Activated CD4-positive, CD25-positive, alpha-beta regulatory T cell treated with anti-CD3 and anti-CD28 coated beads, Interleukin-2, amount 50 U/mL, for 24 hours (primary cell): ENCODE measurements around the gene RNF157.

Source experiments
- ATAC-seq, 2 donors: fragments of 150-1000 bp; cut with Tn5 transposase; one replicate each; pipeline ENCODE4 v1.10.0; 2021; ENCODE audit warnings: mild to moderate bottlenecking in 1 of 2, moderate library complexity in 1 of 2

Gene RNF157

DNA sequence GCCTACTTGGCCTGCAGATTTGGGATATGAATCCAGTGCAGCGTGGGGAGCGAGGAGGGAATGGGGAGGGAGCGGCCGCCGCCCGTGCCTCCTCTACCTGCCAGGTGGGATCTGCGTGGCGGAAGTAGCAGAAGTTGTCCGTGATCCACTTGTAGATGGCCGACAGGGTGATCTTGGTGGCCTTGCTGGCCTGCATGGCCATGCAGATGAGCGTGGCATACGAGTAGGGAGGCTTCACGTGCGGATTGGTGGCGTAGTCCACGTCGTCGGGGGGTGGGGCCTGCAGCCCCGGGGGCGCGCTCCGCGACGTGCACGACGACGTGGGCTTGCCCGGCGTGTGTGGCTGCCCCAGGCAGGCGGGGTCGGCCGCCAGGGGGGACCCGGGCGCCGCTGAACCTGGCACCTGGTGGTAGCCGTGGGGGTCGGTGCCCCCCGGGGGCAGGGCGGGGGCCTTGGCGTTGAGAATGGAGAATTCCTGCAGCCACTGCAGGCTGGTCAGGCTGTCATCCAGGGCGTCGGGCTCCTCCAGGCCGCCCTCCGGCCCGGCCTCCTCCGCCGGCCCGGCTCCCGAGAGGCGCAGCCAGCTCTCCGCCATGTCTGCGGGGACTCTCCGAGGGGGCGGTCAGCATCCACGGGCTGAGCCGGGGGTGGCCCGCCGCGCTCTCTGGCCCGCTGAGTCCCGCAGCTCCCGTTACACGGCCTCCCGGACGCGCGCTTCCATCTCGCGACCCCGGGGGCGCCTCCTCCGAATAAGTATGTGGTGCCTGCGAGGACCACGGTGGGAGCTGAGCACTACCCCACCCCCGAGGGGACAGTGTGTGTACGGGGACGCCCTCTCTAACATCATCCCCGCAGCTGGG is 100.3 kb downstream of the RNF157 start:
- peak; percentile 44 to 46 for ATAC-seq

DNA sequence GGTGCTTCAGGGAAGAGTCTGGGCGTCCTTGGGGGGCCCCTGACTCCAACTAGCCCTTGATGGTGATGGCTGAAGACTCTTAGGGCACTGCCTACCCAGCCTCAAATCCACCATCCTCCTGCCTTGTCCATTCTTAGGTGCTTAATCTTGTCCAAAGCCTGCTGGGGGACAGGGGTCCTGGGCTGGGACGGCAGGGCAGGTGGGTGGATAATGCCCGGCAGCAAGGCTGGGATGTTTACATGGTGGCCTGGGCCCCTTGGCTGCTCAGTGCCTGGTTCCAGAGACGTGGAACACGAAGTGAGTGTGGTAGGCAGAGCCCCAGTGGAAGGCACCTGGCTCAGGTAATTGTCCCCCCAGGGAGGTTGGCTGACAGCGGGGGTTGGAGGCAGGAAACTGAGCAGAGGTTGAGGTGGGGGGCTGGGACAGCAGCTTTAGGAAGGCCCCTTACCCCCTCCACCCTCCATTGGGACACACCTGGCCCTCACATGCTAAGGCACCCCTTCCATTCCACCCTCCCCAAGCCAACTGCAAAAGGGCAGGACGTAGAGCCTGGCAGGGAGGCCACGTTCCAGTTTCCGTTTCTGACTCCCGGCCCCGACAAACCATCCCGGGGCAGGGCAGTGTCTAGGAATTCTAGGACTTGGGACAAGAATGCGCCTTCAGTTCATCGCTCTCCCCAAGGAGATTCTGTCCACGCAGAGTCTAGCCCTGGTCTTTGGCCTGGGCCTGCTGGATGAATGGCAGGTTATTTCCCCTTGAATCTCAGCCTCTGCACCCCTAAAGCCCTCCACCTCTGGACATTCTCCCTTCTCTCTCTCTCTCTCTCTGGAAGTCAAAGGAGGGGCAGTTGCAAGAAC is 101.2 kb downstream of the RNF157 start:
- no peak for ATAC-seq

DNA sequence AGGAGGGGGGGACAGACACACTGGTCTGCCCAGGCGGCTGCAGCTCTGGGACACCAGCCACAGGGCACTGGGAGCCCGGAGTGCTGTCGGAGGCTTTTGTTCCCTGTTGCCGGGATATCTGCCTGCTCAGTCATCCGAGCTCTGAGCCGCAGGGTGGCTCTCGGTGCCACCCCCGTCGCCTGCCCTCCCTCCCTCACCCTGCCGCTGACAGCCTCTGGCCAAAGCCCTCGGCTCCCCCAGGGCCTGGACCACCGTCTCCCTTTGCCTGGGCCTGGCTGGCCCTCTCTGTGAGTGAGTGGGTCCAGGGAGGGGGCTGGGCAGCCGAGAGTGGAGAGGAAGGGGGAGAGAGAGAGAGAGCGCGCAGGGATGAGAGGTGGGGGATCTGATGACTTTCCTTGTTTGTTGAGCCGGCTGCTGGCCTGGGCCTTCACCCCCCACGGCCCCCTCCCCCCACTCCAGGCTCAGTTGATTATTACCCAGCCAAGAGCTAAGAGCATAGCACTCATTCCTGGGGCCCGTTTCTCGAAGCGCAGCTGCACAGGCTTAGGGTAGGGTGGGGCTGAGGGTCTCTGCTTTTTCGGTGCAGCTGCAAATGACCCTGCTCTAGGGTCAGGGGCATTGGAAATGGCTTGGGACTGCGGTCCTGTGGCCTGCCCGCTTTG is 101.9 kb downstream of the RNF157 start:
- no peak for ATAC-seq

DNA sequence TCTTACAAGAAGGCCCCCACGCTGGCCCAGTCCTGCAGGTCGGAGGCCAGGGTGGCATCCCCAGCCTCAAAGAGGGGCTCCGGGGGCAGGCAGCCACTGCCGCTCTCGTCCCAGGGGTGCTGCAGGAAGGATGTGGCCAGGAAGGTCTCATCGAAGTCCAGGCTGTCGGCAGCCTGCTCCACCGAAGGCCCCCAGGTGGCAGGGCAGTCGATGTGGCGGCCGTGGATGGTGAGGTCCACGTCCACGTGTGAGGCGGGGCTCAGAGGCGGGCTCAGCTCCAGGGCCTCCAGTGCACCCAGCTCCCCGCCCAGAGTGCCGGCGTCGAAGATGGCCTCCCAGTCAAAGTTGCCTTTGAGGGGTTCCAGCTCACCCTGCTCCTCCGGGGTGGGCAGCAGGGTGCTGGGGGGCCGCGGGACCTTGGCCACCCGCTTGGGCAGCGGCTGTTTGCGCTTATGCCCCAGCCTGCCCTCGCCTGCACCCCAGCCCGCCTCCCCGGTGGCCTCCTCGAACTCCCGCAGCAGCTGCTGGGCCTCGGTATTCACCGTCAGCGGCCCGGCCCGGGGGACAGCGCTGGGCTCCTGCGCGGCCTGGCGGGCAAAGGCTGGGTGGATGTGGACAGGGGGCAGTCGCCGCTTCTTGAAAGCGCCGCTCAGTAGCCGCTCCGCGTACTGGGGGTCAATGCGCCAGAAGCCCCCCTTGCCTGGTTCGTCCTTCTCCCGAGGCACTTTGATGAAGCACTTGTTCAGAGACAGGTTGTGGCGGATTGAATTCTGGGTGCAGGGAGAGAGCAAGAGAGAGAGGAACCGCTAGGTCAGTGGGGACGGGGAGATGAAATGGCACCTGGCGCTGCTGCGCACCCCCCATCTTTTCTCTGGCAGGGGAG is 102.7 kb downstream of the RNF157 start:
- ATAC-seq = no peak

DNA sequence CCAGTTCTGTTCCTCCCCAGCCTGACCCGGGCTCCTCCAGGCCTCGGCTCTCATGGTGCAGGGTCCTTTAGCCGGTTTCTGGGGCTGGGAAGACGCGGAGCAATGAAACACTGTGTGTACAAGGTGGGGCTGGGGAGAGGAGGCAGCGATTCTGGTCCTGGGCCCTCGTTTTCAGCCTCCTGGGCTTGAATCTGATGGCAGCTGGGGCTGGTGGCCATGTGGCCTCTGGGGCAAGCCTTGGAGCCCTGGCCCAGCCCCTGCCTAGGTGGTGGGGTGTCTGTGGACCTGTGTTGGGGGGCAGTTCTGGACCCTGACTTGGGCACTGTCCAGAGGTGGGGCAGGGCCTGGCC is 103.3 kb downstream of the RNF157 start:
- ATAC-seq = no peak

DNA sequence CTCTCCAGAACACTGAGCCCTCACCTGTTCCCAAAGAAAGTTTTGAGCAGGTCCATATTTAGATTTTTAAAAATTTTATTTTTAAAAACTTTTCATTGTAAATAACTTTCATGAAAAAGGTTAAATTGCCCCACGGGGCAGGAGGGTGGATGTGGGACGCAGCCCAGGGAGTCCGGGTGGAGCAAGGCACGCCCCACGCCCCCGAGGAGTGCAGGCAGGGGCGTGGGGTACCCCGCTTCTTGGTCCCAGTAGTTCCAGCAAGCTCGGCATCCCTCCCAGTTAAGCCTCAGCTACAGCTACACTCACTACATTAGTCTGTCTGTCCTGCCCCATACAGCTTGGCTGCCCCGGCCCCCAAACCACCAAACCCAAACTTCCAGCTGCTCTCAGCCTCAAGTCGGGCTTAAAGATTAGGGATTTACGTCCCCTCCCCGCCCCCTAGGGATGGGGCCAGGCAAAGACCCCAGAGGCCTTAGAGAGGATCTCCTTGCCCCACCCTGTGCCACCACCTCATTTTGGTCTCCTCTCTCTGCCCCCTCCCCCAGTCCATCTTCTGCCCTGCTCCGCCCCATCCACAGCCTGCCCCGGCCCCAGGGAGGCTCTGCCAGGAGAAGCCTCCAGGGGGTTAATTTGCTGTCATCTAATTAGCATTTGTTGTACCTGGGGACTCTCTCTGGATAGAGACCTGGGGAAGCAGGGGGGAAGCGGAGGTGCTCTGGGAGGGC is 103.9 kb downstream of the RNF157 start:
- no peak for ATAC-seq

DNA sequence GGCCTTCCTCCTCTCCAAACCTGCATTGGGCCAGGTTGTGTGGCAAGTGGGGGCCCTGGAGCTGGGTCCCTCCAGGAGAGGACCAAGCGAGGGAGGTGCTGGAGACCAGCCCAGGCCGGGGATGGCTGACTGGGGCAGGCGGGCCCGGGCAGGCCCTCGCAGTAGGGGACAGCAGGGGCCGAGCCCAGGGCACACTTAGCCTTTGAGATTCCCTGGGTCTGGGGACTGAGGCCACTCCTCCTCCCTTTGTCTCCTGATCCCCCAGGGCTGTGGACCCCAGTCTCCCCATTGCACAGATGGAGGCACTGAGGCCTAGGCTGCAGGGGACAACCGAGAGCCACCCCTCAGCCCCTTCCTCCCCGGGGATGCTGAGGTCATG is 104.5 kb downstream of the RNF157 start:
- ATAC-seq = no peak

DNA sequence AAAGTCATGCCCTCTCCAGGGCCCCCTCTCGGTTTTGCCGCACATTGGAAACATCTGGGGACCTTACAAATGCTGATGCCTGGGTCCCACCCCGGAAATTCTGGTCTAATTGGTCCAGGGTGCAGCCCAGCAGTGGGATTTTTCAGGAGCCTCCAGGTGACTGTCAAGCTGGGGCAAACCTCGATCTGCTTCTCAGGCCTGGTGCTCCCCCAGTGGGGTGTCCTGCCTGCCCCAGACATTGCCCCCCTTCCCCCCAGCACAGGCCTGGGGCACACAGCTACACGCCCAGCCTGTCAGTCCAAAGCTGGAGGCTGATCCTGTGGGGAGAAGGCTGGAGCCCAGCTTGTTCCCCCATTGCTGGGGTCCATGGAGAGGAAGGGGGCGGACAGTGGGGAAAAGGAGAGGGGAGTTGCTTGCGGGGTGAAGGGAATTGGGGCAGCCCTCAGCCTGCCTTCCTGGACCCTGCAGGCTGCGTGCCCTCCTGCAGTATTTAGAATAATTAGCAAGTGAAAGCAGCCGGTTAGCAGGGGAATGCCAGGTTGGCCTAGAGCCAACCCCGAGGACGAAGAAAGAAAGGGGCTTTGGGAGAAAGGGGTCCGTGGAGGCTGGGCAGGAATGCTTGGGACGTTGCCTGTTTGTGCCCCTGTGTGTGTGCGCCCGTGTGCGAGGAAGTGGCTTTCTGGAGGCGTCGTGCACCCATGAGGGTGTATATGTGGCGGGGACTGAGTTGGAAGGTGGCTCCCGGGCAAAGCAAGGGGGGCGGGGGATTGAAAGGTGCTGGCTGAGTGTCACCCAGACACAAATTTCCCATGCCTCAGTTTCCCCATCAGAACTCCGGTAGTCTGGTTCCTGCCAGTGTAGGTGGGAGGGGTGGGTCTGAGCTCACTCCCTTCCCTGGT is 105.1 kb downstream of the RNF157 start:
- no peak for ATAC-seq

DNA sequence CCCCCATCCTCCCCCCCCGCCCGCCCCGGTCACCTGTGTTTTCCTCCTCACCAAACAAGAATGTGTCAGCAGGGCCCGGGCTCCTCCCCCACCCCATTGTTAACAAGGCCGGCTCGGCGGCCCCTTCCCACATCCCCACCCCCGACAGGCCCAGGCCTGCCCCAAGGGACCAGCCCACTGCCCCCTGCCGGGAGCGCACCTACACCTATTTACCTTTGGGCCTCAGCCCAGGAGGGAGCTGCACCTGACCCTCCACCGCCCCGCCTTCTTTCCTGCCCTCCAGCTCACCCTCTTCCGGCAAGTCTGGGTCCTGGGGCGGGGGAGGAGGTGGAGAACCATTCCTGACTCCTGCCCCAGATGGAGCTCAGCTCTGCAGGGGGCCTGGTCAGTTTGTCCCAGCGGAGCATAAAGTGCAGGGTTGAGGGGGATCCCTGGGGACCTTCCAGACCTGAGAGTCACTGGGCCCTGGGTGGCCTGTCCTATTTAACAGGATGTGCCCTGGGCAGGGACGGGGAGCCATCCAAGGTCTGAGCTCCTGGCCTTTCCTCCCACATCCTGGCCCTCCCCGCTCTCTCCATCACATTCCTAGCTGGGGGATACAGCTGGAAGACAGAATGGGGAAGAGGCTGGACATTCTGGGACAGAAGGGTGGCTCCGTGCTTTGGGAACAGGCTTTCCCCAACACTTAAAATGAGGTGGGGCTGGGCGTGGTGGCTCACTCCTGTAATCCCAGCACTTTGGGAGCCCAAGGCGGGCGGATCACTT is 107.5 kb downstream of the RNF157 start:
- ATAC-seq = no peak

DNA sequence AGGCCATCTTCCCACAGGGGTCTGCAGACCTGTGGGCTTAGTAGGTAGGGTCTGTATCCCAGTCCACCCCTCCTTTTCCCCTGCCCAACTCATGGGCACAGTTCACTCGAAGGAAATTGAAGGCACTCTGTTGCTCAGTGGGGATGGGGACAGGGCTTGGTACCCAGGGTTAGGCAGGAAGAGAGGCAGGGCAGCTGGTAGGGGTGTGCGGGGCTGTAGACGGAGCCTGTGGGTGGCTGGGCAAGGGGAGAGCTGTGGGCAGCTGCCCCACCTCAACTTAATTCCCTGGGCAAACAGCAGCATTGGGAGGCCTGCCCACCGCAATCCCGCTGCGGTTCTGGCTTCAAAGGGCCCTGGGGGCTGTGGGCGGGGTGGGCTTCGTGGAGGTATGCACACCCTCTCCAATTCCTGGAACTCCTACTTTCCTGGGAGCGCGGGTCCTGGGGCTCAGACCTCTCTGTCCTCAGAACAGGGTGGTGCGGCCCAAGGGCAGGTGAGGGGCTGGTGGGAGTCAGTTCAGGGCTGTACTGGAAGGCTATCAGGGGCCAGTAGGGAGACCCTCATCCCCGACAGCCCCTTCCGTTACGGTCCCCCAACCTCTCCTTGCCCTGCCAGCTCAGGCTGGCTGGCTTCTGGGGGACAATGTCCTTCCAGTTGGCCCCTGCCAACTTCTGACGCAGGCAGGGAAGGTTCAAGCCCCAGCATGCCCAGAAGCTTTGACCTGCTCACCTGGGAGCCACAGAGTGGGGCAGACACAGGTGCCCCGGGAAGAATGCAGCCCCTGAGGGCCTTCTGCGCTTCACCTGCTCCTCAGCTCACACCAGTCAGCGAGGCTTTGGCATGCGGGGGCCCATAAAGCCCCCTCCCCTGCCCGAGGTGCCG is 108.4 kb downstream of the RNF157 start:
- ATAC-seq = no peak

DNA sequence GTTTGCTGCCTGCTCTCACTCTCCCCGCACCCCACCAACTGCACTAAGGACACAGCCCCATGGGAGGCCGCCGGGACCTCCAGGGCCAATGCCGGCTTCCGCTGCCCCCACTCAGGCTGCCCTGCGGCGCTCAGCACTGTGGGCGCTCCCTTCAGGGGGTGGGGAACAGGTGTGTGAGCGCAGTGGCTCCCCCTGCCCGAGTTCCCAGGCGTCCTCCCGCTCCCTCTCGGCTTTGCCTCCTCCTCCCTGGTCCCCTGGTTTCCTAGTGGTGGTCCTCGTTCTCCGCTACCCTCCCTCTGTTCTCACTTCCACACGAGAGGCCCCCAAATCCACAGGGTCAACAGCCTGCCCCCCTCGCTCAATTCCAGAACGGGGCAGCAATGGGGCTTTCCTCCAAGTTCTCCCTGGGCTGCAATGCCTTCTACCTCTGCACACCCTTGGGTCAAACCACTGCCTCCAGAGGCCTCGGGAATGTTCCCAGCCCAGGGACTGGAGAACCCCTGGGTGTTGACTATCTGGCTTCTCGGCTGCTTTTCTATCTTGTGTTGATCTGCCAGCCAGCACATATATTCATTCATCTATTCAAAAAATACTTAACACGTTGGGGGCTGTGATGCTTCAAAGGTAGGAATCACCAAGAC is 109.1 kb downstream of the RNF157 start:
- no peak for ATAC-seq

DNA sequence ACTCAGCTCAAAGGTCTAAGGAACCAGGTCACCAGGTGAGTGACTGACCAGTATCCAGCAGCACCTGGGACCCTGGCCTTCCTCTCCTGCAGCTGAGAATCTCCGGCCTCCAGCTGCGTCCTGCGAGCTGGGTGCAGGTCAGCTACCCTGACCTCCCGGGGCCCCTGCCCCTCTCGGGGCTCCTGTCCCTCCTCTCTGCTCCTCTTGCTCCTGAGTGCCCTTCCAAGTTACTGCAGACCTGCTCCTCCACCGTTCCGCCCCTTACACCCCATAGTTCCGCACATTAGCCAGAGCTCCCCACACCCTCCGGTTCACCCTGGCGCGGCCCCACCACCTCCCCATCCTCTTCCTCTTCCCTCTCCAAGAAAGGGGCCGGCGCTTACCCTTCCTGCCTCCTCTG is 109.8 kb downstream of the RNF157 start:
- ATAC-seq = no peak

DNA sequence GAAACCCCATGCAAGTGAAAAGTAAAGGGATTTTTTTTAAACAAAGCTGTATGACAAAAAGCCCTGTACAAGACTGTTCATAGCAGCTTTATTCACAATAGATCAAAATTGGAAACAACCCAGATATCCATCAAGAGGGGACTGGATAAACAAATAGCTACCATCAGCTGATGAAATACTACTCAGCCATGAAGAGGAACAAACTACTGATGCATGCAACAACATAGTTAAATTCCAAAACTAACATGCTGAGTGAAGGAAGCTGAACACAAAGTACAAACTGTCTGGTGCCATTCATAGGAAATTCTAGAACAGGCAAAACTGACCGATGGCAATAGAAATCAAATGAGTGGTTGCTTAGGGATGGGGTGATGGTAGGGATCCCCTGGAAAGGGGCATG is 114.4 kb downstream of the RNF157 start:
- no peak for ATAC-seq

DNA sequence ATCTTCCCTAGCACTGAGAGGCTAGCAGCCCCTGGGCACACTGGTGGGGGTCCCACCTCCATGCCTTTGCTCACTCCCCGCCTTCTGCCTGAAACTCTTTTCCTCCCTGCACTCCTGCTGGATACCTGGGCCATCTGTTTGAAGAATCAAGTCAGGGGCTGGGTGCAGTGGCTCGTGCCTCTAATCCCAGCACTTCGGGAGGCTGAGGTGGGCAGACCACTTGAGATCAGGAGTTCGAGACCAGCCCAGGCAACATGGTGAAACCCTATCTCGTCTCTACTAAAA is 115.0 kb downstream of the RNF157 start:
- no peak for ATAC-seq

DNA sequence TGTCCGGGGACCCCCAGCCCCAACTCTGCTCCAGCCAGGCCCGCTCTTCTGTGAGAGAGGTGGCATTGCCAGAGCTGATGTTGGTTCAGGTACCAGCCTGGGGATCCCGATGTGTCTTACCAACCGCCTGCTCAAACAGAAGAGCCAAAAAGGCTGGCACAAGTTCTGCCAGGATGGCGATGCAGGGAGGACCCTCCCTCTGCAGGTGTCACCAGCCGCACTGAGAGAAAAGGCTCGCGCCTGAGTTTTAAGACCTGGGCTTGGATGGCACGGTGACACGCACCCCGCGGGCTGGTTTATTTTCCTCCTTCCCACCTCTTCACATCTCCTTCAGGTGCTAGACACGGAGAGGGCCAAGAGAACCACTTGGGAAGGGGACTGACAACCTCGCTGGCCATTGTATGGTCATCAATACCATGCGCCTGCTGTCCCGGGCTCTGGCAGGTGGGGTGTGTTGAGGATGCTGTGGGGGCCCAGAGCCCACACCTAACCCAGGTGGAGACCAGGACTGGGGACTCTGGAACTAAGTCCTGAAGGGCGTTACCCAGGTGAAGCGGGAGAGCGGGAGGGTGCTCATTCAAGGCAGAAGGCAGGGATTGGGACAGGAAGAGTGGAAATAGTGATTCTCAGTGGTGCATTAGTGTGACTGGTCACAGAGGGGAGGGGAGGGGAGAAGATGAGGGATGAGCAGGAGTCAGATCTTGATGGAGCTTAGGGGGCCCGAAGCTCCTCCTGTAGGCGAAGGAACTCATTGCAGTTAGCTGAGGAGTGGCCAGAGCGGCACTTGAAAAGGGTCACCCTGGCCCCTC is 115.5 kb downstream of the RNF157 start:
- ATAC-seq = no peak

DNA sequence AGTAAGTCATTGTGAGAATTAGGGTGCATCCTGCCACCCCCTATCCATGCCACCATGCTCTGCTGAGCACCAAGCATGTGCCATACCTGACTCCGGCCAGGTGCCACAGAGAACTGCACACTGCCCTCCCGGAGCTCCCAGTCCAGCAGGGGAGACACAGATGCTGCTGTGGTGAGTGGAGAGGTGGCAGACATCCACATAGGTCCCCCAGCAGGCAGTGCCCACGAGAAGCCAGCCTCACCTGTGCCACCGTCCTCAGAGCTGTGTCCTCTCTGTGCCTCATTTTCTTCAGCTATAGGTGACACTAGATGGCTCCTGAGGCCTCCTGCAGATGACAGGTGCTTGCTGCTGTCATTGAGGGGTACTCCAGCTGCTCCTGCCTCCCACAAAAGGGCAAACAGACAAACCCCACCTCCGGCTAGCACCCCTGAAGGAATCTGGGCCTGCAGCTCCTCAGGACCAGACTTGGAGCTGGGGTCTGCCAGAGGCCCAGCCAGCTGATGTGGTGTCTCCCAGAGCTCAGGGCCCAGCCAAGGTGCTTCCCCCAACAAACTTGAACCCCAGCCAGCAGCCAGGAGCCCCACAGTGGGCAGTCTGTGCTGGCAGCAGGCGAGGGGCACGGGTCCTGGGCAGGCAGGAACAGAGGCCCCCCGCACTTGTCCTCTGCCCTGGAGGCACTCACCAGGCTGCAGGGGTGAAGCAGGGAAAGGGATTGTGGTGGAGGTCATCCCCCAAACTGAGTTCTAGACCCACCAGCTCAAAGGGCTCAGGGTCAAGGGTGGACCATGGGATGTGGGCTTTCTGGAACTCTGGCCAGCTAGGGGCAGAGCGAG is 116.3 kb downstream of the RNF157 start:
- no peak for ATAC-seq

DNA sequence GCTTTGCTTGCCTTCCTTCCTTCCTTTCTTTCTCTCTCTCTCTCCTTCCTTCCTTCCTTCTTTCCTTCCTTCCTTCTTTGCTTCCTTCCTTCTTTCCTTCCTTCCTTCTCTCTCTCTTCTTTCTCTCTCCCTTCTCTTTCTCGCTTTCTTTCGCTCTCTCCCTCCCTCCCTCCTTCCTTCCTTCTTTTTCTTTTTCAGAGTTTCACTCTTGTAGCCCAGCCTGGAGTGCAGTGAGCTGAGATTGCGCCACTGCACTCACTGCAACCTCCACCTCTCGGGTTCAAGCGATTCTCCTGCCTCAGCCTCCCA is 117.1 kb downstream of the RNF157 start:
- no peak for ATAC-seq
